Measurements from ENCODE around the gene UBA3.

UBA3 gene

DNA sequence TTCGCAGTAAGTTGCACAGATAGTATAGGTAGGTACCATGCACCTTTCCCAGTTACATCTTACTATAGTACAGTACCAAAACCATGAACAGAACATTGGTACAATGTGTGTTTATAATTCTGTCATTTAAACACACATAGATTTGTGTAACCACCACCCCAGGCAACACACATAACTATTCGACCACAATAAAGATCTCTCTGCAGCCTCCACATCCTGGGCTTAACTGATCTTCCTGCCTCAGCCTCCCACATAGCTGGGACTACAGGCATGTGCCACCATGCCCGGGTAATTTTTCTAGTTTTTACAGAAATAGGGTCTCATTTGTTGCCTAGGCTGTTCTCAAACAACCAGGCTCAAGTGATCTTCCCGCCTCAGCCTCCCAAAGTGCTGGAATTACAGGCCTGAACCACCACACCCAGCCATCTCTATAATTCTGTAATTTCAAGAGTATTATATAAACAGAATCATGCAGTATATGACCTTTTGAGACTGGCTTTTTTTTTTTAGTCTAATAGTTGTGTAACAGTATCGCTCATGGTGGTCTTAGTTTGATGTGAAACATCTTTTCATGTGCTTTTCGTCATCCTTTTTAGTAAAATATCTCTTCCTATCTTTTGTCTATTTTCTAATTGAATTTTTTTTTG is 14.7 kb downstream of the UBA3 start:
- DNase-seq (ENCODE audit: low read depth): no peak

DNA sequence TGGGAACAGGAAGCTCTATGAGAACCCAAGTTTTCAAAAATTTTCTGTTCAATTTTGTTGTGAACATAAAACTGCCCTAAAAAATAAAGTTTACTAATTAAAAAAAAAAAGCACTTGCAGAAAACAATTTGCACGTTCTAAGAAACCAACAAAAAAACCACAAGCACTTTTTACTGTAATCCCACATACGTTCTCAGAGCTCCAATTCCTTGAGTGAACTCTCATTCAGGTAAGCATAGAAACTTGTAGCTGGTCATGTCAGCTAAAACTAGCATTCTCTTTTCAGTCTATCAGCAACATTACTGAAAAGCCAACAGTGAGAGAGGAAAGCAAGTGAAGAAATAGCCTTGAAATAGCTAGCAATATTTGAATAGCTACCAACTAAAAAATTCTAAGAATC is 16.5 kb downstream of the UBA3 start:
- no peak for DNase-seq (ENCODE audit: low read depth)

DNA sequence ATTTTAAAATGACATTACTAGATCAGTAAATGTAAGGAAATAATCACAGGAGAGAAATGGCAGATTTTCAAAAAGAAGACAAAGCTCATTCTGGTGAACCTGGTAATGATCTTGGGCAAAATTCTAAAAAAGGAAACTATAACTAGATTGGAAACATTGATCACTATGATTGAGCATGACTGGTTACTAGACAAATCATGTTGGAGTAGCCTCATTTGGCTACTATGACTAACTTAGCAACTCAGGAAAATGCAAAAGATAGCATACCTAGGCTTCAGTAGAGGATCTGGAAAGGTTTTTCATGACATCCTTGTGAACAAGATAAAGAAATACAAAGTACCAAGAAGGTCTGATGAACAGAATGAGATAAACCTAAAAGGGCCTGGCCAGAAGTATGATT is 20.5 kb downstream of the UBA3 start:
- DNase-seq (ENCODE audit: low read depth): no peak

DNA sequence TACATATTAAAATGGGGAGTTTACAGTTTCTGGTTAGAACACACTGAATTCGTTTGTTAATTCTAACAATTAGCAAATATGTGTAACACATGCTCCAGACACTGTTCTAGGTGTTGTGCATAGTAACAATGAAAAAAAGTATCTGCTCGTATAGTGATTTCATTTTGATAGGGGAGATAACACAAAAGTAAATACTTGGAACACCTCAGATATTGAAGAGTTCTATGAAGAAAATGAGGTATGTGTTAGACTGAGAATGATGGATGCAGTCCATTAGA is 21.3 kb downstream of the UBA3 start:
- DNase-seq (ENCODE audit: low read depth): no peak

DNA sequence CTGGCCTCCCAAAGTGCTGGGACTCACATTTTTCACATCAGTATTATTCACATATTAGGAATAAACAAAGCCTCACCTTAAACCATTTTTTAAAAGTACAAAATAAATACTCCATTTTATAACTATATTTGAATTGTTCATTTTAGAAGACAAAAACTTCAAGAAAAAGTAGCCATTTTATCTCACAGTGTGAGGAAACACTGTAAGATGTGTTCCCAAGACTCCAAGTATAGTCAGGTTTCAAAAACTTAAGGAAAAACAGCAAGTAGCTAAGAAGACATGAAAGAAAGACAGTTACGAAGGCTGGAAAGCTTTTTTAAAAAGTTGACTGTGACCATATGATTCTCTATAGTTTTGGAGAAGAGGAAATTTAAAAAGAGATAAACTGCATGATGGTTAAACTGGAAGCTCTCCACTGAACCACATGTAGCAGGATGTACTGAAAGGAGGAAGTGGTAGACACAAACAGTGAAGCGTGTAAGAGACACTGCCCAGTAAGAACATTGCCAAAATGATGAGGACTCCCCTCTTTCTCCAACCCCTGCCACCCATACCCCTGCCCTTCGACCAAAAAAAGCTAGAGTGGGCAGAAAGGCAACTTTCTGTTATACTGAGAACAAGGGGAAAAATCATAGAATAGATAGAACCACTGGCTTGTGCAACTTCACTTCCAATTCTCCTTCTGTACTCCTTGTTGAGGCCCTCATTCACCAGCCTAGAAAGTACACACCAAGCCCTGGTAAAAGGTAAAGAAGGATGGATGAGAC is 21.8 kb downstream of the UBA3 start:
- DNase-seq (ENCODE audit: low read depth): no peak

DNA sequence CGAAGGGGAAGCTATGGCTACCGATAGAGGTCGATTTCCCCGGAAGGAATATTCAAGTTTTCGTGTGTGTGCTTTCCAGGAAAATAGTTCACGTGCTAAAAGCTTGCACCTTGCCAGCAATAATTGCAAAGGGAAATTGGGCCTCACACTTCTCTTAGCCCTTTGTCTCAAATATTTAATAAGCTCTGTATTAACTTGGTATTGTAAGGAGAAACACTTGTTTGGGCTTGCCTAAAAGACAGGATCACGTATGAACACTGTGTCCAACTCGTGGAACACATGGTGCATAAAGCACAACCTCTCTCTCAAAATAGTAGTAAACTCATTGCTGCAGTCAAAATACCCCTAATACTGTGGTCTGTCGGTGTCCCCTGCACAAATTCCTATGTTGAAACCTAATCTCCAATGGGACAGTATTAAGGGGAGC is 27.7 kb downstream of the UBA3 start:
- no peak for DNase-seq (ENCODE audit: low read depth)

DNA sequence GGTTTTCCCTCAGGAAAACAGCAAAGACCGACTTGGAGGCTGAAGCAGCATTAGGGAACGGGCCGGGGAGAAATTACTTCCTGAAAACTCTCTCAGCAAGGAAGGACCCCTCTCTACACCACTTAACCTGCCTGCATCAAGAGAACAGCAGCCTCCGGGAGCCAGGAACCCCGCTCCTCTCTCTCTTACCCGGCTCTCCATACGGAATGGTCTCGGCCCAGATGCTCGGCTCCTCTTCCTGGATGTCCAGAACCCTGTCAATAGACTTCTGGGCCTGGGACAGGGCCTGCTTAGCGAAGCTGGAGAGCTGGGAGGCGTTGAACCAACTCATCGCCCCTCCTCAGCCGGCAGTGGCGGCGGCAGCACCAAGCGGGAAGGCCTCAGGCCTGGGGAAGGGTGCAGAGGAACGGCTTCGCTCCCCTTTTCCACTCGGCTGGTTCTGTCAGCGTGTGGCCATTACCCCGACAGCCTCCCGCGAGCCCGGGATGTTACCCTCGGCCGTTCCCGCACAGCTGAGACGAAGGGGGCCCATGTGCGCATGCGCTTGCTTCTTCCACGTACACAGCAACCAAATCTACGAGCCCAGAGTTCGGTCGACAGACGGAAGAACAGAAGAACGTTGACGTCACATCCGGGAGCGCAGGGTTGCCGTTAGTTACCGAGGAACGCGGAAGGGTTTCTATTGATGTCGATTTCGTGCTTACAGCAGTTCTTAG is 28.3 kb downstream of the UBA3 start, which contains the start of gene TMF1:
TSS of gene TMF1 (minus strand) at position 578 of the 716 bp plus-strand sequence. CDS start at position 331, 247 bp downstream.
- DNase-seq (ENCODE audit: low read depth): peak; percentile 91

DNA sequence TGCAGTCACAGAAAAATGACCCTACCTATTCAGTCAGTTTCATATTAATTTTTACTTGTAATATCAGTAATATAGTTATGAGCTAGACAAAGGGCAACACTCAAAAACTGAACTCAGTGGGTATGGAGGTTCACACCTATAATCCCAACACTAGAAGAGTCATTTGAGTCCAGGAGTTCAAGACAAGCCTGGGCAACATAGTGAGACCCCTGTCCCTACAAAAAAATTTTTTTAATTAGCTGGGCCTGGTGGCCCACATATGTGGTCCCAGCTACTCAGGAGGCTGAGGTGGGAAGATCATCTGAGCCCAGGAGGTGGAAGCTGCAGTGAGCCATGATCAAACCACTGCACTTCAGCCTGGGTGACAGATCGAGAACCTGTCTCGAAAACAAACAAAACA is 31.2 kb downstream of the UBA3 start:
- no peak for DNase-seq (ENCODE audit: low read depth)

DNA sequence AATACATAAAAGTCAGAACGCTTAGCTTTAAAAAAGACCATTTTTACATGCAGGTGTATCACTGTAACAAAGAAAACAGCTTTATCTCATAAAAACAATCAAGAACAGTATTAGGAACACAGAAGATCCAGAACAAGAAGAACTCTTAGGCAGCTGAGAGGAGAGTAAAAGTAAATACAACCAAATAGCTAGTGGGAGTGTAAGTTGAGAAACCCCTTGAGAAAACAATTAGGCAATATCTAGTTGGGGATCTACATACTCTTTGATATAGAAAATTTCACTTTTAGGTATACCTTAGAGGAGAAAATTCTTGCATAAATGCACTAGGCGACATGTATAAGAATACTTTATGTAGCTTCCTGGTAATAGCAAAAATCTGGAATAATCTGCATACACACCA is 35.6 kb downstream of the UBA3 start:
- no peak for DNase-seq (ENCODE audit: low read depth)

DNA sequence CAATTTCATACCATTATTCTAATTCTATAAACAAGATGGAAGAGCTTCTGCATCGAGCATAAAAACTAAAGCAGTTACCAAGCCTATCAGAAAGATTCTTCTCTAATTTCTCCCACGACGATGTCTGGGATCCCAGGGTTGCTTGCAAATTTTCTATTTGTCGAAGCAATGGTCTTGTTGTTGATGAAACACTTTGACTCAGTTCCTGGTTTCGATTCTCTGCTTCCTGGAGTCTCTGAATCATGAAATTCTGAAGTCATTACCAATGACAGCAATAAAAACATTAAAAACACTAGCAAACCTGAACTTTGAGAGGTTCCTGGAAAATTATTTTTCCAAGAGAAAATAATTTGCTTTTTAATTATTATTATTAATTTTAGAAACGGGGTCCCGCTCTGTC is 46.7 kb downstream of the UBA3 start:
- DNase-seq (ENCODE audit: low read depth): no peak

DNA sequence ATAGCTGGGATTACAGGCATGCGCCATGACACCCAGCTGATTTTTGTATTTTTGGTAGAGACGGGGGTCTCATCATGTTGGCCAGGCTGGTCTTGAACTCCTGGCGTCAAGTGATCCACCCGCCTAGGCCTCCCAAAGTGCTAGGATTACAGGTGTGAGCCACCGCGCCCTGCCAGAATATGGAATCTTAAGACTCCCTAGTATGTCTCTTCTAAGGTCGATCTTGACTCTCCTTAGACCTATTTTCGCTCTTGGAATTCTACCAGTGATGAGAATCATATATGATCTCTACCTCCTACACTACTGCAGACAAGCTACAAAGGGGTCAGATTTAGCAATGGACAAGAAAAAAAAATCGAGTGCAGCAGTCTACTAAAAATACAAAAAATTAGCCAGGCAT is 47.4 kb downstream of the UBA3 start:
- DNase-seq (ENCODE audit: low read depth): no peak

DNA sequence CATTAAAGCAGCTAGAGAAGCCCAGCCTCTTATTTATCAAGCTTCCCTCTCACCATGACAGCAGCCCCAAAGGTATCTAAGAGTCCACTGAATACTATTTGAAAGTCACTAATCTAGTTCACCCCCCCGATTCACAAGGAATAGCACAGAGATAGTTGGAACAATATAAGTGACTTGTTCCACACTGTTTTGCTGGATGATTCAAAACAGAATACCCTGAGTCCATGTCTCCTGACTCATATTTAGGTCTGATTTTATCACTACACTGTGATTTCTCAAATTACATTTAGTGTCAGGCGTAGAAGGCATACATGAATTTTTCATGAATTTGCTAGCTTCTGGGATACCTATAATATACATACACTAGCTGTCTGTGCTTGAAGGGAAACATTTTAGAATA is 48.0 kb downstream of the UBA3 start:
- DNase-seq (ENCODE audit: low read depth): no peak

DNA sequence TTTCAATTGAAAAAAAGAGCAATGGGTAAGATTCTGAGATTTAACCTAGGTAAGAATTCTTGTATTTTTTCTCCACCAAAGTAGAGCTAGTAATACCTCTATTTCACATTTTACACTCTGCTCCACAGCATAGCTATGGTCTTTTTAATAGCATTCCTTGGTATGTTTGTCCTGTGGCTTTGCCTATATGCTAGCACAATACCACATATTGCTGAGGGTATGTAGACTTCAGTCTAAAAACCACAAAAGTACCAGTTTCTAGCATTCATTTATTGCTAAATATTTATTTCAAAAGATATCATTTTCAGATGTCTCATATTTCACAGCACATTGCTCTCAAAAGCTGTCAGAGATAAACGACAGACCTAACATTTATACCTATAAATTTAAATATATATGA is 48.5 kb downstream of the UBA3 start:
- DNase-seq (ENCODE audit: low read depth): no peak

DNA sequence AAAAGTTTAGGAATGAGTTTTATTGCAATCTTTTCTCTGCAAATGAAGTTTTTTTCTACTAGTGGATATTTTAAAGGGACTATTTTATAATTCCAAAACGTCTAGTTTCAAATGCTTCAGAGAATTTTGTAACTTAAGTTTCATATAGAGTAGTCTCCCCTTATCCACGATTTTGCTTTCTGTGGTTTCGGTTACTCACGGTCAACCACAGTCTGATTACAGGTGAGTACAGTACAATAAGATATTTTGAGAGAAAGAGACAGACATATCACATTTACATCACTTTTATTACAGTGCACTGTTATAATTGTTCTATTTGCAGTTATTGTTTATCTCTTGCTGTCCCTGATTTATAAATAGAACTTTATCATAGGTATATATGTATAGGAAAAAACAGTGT is 59.3 kb downstream of the UBA3 start:
- no peak for DNase-seq (ENCODE audit: low read depth)

DNA sequence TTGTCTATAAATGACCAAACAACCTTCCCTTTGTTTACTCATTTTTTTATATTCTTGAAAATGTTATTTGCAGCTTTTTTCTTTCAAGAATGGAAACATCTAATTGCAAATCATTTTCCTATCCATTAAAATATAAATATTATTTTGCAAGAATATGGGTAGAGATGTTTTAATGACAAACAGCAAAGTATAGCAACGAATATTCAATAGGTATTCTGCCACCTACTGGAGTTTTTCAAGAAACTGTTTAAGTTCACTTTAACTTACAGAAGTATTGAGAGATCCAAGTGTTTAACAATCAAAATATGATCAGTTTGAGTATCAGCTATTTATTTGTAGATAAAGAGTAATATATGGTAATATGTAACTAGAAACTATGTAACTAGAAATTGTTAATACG is 59.7 kb downstream of the UBA3 start:
- DNase-seq (ENCODE audit: low read depth): no peak

DNA sequence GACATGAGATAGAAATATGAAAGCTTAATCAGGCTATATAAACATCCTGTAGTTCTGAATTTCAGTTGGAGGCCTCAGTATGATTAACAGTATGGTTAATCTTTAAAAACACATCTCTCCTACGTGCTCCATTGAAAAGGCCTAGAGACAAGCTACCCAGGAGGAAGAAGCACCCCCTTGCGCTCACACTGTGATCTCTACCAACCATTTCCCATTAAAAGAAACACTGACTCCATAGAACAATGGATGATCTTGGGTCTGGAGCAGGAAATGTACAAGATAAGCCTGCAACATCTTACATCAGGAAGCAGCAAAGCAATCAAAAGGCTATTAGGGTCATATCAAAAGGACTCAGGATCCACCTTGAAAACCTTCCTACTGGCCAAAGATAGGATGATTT is 63.3 kb downstream of the UBA3 start:
- DNase-seq (ENCODE audit: low read depth): no peak

DNA sequence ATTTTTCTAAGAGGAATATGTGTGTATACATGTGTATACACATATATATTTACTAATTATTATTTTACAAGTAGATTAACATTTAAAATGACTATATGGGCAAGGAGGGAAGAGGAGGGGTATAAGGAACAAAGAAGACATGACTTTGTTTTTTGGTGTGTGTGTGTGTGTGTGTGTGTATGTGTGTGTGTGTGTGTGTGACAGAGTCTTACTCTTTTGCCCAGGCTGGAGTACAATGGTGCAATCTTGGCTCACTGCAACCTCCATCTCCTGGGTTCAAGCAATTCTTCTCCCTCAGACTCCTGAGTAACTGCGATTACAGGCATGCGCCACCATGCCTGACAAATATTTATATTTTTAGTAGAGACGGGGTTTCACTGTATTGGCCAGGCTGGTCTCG is 64.1 kb downstream of the UBA3 start:
- no peak for DNase-seq (ENCODE audit: low read depth)

DNA sequence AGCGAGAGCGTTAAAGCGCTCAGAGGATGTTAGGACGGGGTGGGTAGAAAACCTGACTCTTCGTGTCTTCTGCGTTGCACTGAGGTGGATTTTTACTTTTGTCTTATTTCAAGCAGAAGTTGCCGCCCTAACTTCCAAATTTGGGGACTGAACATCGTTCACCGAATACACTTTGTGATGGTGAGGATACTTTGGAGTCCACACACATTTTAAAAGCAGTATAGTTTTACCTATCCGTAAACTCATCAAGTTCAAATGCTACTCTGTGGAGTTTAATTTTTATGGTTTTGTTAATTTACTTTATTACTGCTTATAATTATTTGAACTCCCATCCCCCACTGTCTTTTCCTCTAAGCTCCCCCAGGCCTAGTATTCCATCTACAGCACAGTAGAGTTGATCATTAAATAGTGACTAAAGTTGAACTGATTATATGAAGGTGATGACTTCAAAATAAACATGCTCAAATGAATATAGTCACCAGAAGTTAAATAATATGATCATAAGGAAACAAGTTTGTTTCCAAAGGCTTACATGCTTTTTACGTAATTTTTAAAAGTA is 66.1 kb downstream of the UBA3 start:
- no peak for DNase-seq (ENCODE audit: low read depth)

DNA sequence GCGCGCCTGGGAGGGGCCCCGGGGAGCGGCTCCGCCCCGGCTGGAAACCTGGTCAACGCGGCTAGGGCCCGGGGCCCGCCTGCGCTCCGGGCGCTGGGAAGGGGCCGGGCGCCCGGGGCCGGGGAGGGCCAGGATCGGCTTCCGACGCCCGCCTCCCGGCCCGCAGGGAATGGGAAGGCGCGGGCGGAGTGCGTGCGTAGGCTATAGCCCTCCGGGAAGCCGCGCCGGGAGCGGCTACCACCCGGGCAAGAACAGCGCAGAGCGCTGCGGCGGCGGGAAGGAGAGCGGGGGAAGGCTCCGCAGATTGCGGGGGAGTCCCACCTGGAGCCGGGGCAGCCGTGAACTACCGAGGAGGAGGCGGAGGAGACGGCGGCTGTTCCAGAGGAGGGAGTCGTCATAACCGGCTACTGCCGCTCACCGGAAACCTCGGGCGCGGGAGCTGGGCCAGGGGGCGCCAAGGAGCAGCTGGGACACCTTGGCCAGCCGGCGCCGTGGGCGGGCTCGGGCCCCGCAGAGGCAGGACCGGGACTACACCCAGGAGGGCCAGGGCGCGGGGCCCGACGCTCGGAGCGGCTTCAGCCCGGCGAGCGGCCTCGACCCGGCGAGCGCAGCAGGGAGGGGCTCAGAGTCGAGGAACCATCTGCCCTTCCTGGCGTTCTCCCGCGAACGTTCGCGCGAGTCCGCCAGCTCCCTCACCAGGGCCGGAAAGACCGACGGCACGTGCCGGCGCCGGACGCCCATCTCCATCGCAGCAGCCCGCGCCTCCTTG is 66.7 kb downstream of the UBA3 start, which contains the start of gene EOGT:
TSS of gene EOGT (minus strand) at position 432 of the 769 bp plus-strand sequence. CDS start 3,838 bp downstream, outside the sequence.
- peak; percentile 67 for DNase-seq (ENCODE audit: low read depth)

DNA sequence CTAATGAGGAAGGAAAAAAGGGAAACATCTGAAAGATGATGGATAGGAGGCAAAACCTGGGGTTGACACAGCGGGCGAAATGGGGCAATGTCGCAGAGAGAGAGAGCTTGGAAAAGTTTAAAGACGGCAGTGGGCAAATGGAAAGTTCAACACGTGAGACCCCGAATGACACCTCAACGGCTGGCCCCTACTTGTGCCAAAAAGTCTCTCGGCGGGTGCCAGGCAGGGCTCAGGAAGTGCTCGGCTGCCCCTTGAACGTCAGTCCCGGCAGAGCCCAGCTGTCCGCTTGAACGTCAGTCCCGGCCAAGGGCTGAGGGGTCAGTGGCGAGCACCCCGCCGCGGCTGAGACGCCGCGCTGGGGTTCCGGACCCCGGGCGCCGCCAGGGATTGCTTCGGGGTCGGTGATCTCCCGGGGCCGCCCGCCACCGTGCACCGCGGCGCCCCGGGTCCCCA is 67.3 kb downstream of the UBA3 start:
- DNase-seq (ENCODE audit: low read depth): no peak

DNA sequence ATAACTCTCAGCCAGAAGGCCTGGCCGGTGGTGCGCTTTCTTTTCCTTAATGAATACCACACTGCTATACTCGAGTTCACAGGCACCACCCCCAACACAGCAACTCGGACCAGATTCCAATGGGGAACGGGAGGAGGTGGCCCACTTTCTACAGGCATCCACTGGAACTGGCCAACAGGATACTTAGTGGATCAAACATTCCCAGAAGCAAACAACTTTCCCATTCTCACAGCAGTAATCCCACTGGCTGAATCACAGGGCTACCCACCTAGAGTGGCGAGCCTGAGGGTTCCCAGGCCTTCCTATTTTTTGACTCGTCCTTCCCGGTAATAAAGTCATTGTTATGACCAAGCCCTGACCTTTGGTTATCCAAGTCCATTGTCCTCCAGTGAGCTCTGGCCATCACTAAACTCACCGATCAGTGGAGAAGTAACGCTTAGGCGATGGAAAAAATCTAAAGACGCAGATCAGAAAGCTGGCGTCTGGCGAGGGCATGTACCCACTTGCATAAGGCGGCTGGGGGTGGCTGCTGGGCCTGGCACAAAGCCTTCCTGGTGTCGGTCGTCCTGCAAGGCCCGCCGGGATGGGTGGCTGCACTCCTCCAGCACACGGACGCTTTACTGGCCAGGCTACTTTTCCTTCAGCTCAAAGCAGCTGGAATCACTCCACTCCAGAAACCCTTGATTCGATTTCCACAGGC is 67.9 kb downstream of the UBA3 start:
- no peak for DNase-seq (ENCODE audit: low read depth)
